Activated CD4-positive, CD25-positive, alpha-beta regulatory T cell treated with anti-CD3 and anti-CD28 coated beads, Interleukin-2, amount 50 U/mL, for 72 hours (primary cell): ENCODE measurements around the gene UBIAD1.
A peak's percentile ranks its signal among the peaks of the same experiment; 100 is the strongest.
"Not testable (repeated sequence)": the region's sequence is repeated elsewhere in the genome, so short reads cannot be mapped to it uniquely, and the experiment has no call there.

ENCODE experiments used
- DNase-seq: peaks from one replicate; pipeline ENCODE4 v3.0.0; 2021

The UBIAD1 gene

GRCh38 chr1:11272832-11273594, at the start of gene UBIAD1:
UBIAD1 (plus strand) TSS chr1:11273198; CDS start chr1:11273532, 334 bp downstream.
- peak; percentile 79 for DNase-seq

GRCh38 chr1:11227106-11228077, 45.6 kb upstream of the UBIAD1 start:
- no peak for DNase-seq

GRCh38 chr1:11229203-11229602, 43.8 kb upstream of the UBIAD1 start:
- no peak for DNase-seq

- DNase-seq, result no peak
Measured at GRCh38 chr1:11233208-11233607, 39.8 kb upstream of the UBIAD1 start.

GRCh38 chr1:11237356-11237755, 35.6 kb upstream of the UBIAD1 start:
- DNase-seq, result no peak

GRCh38 chr1:11238311-11238710, 34.7 kb upstream of the UBIAD1 start:
- DNase-seq, result no peak

- no peak for DNase-seq
Measured at GRCh38 chr1:11245248-11245647, 27.8 kb upstream of the UBIAD1 start.

- no peak for DNase-seq
Measured at GRCh38 chr1:11245904-11246719, 26.9 kb upstream of the UBIAD1 start.

GRCh38 chr1:11248169-11248568, 24.8 kb upstream of the UBIAD1 start:
- no peak for DNase-seq

GRCh38 chr1:11252538-11252937, 20.5 kb upstream of the UBIAD1 start:
- no peak for DNase-seq

- no peak for DNase-seq
Measured at GRCh38 chr1:11253226-11253625, 19.8 kb upstream of the UBIAD1 start.

GRCh38 chr1:11256299-11256698, 16.7 kb upstream of the UBIAD1 start:
- DNase-seq, result no peak

- DNase-seq, result peak; percentile 90
Measured at GRCh38 chr1:11262171-11263049, 10.6 kb upstream of the UBIAD1 start, which contains the start of gene MTOR. MTOR (minus strand) TSS chr1:11262551; CDS start chr1:11259409, 3,142 bp downstream.

GRCh38 chr1:11266268-11267074, 6.5 kb upstream of the UBIAD1 start:
- DNase-seq, result no peak

GRCh38 chr1:11267350-11268337, 5.4 kb upstream of the UBIAD1 start:
- not testable (repeated sequence) for DNase-seq

- DNase-seq, result no peak
Measured at GRCh38 chr1:11272544-11272831, 510 bp upstream of the UBIAD1 start.

- DNase-seq, result no peak
Measured at GRCh38 chr1:11273595-11274234, 717 bp downstream of the UBIAD1 start.

GRCh38 chr1:11279152-11279551, 6.2 kb downstream of the UBIAD1 start:
- DNase-seq, result no peak

- no peak for DNase-seq
Measured at GRCh38 chr1:11279630-11280029, 6.6 kb downstream of the UBIAD1 start.
